Psoas muscle (tissue), 8 donors: ENCODE results near the gene CDC42BPG. TPM values are rescaled to one million over a fixed set of nuclear protein-coding genes. Genes with fewer than 3 reads are reported as not detected.

Source experiments
- ATAC-seq, 4 donors: fragments of 200-7000 bp; cut with Tn5 transposase; one replicate each; pipeline ENCODE4 v1.9.1; 2020; ENCODE audit warnings: moderate library complexity in 3 of 4, mild to moderate bottlenecking in 2 of 4
- DNase-seq, 2 donors: peaks; one replicate each; pipeline ENCODE4 v3.0.0-alpha.2; 2020
- H3K27ac ChIP-seq: fragments of 200-600 bp; one replicate; pipeline ENCODE4 v1.8.0; 2022
- H3K27me3 ChIP-seq, 3 donors: fragments of 200-600 bp in 1 of 3; one replicate each; pipeline versions ENCODE4 v1.6.1 to v1.8.0; 2013 to 2022; ENCODE audit warnings: low read length in 2 of 3, mild to moderate bottlenecking in 2 of 3, moderate library complexity in 1 of 3; ENCODE audit not compliant: insufficient read depth in 3 of 3
- H3K36me3 ChIP-seq, 2 donors: fragments of 200-600 bp in 1 of 2; one replicate each; pipeline versions ENCODE4 v1.6.1 to v1.8.0; 2013 to 2022; ENCODE audit warnings: low read depth in 1 of 2, mild to moderate bottlenecking in 1 of 2, moderate library complexity in 1 of 2; ENCODE audit not compliant: insufficient read depth in 1 of 2
- H3K4me1 ChIP-seq: fragments of 200-600 bp; one replicate; pipeline ENCODE4 v1.8.0; 2022
- H3K4me3 ChIP-seq: fragments of 200-600 bp; one replicate; pipeline ENCODE4 v1.8.0; 2022; ENCODE audit warnings: mild to moderate bottlenecking
- H3K9me3 ChIP-seq: fragments of 200-600 bp; one replicate; pipeline ENCODE4 v1.8.0; 2022
- WGBS, 3 donors: extraction: QIAGEN DNeasy Blood & Tissue Kit; methylation state at CpG; one replicate each; pipeline versions ENCODE4 v1.1.6 to v1.1.7; 2013; 5-methylcytosine and 5-hydroxymethylcytosine counted together
- intact Hi-C, 2 donors: fragments of 100-400 bp; cut with DNase I; formaldehyde crosslinking; loops; one replicate each; pipeline versions ENCODE4 v1.11.0 to v1.14.2; 2022
- polyA plus RNA-seq, 3 donors: library from polyadenylated mRNA; stranded (reverse); fragments of 200-250 nt; gene quantifications; one replicate each; pipeline ENCODE4 v1.2.3, GENCODE V29; 2013
- total RNA-seq, 4 donors: library from RNA; stranded (reverse); fragmentation: NEBNext Ultra II Directional in 2 of 4; extraction: Animal tissue kit (Norgen Biotek cat#: 25700) in 2 of 4; gene quantifications; one replicate each; pipeline versions ENCODE4 v1.2.1 to v1.2.4, GENCODE V29; 2021 to 2023
- TF ChIP-seq, protein P1 (sequence below): fragments of 200-600 bp; IDR thresholded peaks from one replicate; pipeline ENCODE4 v1.8.0; 2022; ENCODE audit warnings: antibody characterized with exemption
- donor health status: healthy with polysubstance abuse.
- donor health status: DM: no; HTN: no; CAD: no; lungs with moderate emphysema.
- donor health status: Bipolar disorder and iron deficiency.
- donor health status: healthy.
- donor health status: DM: yes; HTN: yes; CAD: no.
- donor health status: DM: no; HTN: no; CAD: no.
- donor health status: DM: no; HTN: no; CAD: no.
- donor health status: DM: yes; HTN: yes; CAD: no.

The CDC42BPG gene
- total and polyA plus RNA-seq, 7 donors = 0.04 to 2.2 (median 0.06) TPM; not detected in 1

DNA sequence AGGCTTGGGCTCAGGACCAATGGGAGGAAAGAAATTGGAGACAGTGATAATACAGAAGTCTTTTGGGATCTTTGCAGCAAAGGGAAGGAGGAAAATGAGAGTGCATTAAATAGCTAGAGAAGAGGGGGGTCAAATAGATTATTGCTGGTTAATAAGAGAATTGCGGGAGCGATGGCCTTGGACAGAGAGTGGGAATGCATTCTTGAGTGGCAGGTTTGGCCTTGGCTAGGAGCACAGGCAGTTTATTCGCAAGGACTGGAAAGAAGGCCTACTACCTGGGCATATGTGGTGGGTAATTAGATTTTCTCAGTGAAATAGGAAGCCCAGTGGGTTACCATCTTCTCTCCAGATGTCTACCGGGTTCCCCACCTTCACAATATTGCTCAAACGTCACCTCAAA, 30.6 kb downstream of the CDC42BPG start:
- TF ChIP-seq, protein P1, sequence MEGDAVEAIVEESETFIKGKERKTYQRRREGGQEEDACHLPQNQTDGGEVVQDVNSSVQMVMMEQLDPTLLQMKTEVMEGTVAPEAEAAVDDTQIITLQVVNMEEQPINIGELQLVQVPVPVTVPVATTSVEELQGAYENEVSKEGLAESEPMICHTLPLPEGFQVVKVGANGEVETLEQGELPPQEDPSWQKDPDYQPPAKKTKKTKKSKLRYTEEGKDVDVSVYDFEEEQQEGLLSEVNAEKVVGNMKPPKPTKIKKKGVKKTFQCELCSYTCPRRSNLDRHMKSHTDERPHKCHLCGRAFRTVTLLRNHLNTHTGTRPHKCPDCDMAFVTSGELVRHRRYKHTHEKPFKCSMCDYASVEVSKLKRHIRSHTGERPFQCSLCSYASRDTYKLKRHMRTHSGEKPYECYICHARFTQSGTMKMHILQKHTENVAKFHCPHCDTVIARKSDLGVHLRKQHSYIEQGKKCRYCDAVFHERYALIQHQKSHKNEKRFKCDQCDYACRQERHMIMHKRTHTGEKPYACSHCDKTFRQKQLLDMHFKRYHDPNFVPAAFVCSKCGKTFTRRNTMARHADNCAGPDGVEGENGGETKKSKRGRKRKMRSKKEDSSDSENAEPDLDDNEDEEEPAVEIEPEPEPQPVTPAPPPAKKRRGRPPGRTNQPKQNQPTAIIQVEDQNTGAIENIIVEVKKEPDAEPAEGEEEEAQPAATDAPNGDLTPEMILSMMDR = no peak
- Histone ChIP-seq H3K4me3 (no peak overlapping the region), H3K4me1 (peaks cover 9% of the 10 kb centered on the region), H3K9me3 (no peaks in the 10 kb centered on the region), H3K27ac (no peak overlapping the region), H3K36me3 (peaks cover 0 to under 1% of the 10 kb centered on the region in 2 donors), H3K27me3 (no peaks in the 10 kb centered on the region)
- no peak for ATAC-seq
- intact Hi-C loops = no loop called here
- no peak for DNase-seq
- 86 to 87% (median 87%) methylated on average over 5 of the region's 5 CpGs for WGBS, 3 donors

DNA sequence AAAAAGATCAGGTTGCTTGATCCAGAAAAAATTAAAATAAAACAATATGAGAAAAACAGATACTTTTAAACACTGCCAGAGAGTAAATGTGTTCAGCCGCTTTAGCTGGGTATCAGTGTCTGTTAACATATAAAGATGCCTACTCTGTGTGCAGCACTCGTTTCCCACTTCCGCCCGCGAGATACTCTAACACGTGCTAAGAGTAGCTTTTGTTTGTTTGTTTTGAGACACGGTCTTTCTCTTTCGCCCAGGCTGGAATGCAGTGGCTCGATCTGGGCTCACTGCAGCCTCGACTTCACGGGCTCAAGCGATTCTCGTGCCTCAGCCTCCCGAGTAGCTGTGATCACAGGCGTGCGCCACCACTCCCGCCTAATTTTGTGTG, 33.6 kb downstream of the CDC42BPG start:
- H3K4me1 ChIP-seq = peaks cover 9% of the 10 kb centered on the region
- intact Hi-C loops = loop anchor here in 1 of 2 donors (1.0 kb wide), 1 partner anchor 67 kb away; the partner anchor contains the start of gene EHD1
- H3K4me3 ChIP-seq = peak overlapping the region; percentile 76
- H3K27ac ChIP-seq = peak overlapping the region; percentile 54
- no peaks in the 10 kb centered on the region for H3K9me3 ChIP-seq
- no peaks in the 10 kb centered on the region for H3K27me3 ChIP-seq
- DNase-seq (no peak), ATAC-seq (peak; percentile 1 to 35 (median 4))
- H3K36me3 ChIP-seq = peaks cover 0 to 28% of the 10 kb centered on the region in 2 donors
- TF ChIP-seq, protein P1 = no peak
- WGBS, 3 donors = 44 to 50% (median 49%) methylated on average over 17 of the region's 17 CpGs

DNA sequence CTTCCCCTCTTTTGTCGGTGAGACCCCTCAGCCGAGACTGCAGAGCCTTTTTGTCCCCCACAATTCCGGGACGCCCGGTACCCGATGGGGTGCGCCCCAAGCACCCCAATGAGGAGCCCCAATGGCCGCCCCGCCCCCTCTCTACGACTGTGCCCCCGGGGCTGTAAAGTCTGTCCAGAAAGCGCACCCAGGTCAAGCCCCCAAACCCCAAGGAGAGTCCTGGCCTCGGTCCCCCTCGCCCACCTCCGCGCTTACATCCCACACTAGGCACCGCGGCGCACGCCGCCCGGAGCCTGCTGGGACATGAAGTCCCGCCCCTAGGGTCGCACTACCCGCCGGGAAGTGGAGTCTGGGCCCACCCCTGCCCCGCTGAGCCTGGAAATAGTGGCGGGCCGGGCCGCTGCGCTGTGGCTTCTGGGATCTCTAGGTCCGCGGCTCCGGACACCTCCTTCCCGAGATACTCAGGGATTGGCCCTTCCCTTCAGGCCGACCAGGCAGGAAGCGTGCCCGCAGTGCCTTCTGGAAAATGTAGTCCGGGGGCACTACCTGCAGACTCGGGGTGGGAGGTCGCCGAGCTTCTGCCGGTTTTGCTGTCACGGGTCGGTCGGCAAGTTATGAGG, 34.1 kb downstream of the CDC42BPG start, which contains the start of gene MEN1:
Gene MEN1, minus strand, starts transcription at position 281 of the 620 bp plus-strand sequence. CDS start 442 bp downstream, outside the sequence.
- DNase-seq (peak; percentile 96 to 98), ATAC-seq (peak; percentile 98 to 99 (median 98))
- peaks cover 0 to 33% of the 10 kb centered on the region in 2 donors for H3K36me3 ChIP-seq
- H3K27ac ChIP-seq = peak within 1 kb of the TSS; percentile 54
- TF ChIP-seq, protein P1 = no peak
- no peaks in the 10 kb centered on the region for H3K9me3 ChIP-seq
- no peaks in the 10 kb centered on the region for H3K27me3 ChIP-seq
- H3K4me1 ChIP-seq = peaks cover 9% of the 10 kb centered on the region
- intact Hi-C loops = loop anchor here in 1 of 2 donors (1.0 kb wide), 1 partner anchor 68 kb away; the partner anchor contains the start of gene EHD1
- peak within 1 kb of the TSS; percentile 76 for H3K4me3 ChIP-seq
- WGBS, 3 donors = 0% methylated on average over 42 to 46 of the region's 46 CpGs

DNA sequence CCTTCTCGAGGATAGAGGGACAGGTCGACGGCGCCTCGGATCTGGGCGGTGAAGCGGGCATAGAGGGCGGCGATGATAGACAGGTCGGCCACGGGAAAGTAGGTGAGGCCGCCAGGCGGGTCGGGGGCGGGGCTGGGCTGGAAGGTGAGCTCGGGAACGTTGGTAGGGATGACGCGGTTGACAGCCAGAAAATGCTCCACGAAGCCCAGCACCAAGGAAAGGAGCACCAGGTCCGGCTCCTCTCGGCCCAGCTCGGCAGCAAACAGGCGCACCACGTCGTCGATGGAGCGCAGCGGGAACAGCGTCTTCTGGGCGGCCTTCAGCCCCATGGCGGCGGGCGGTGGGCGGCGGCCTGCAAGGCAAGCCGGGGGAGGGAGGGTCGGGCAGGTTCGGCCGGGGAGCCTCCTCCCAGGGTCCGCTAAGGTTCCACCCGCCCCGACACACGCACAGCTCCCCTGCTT, 34.6 kb downstream of the CDC42BPG start:
- intact Hi-C loops = loop anchor here in 1 of 2 donors (1.0 kb wide), 1 partner anchor 68 kb away; the partner anchor contains the start of gene EHD1
- ATAC-seq (peak in 3 of 4 donors; percentile 1 to 31 (median 16)), DNase-seq (no peak)
- Histone ChIP-seq H3K4me1 (peaks cover 9% of the 10 kb centered on the region), H3K36me3 (peaks cover 0 to 38% of the 10 kb centered on the region in 2 donors), H3K27me3 (no peaks in the 10 kb centered on the region), H3K27ac (peak overlapping the region; percentile 54), H3K9me3 (no peaks in the 10 kb centered on the region), H3K4me3 (peak overlapping the region; percentile 76)
- TF ChIP-seq, protein P1 = no peak
- 4 to 8% (median 8%) methylated on average over 30 to 44 of the region's 44 CpGs for WGBS, 3 donors
